Measurements from ENCODE around the gene SPEG. TPM values are rescaled to one million over a fixed set of nuclear protein-coding genes. Genes with fewer than 3 reads are reported as not detected.

The SPEG gene
- total RNA-seq, 2 donors from 2014 or later, result 82.2 to 90.8 TPM

DNA sequence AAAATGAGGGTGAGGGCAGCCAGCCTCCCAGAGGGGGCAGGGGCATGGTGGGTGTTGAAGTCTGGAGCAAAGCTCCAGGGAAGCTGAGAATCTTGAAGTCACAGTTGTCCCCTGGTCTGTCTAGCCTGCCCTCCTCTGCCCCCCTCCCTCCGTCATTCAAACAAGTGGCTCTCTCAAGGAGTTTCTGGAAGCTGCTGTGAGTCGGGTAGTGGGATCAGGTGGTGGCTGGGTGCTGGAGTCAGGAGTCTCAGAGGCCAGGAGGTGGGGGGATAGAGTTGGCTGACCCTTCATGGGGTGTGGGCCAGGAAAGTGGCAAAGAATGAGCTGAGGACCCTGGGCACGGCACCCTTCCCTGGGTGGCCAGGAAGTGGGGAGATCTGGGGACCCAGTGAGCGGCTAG lies 79.1 kb downstream of the SPEG start:
- no peaks in the 10 kb centered on the region for H3K9me3 ChIP-seq
- peaks cover 0 to 61% of the 10 kb centered on the region in 2 donors for H3K4me1 ChIP-seq
- H3K27me3 ChIP-seq, result no peaks in the 10 kb centered on the region
- peak overlapping the region in 1 of 2 donors; percentile 26 for H3K27ac ChIP-seq
- H3K4me3 ChIP-seq, result no peak overlapping the region
- no peak for DNase-seq (ENCODE audit: low spot score)
- TF ChIP-seq, protein P1, sequence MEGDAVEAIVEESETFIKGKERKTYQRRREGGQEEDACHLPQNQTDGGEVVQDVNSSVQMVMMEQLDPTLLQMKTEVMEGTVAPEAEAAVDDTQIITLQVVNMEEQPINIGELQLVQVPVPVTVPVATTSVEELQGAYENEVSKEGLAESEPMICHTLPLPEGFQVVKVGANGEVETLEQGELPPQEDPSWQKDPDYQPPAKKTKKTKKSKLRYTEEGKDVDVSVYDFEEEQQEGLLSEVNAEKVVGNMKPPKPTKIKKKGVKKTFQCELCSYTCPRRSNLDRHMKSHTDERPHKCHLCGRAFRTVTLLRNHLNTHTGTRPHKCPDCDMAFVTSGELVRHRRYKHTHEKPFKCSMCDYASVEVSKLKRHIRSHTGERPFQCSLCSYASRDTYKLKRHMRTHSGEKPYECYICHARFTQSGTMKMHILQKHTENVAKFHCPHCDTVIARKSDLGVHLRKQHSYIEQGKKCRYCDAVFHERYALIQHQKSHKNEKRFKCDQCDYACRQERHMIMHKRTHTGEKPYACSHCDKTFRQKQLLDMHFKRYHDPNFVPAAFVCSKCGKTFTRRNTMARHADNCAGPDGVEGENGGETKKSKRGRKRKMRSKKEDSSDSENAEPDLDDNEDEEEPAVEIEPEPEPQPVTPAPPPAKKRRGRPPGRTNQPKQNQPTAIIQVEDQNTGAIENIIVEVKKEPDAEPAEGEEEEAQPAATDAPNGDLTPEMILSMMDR (IDR thresholded peaks at IDR 0.05), result no peak
- H3K36me3 ChIP-seq, result no peaks in the 10 kb centered on the region

DNA sequence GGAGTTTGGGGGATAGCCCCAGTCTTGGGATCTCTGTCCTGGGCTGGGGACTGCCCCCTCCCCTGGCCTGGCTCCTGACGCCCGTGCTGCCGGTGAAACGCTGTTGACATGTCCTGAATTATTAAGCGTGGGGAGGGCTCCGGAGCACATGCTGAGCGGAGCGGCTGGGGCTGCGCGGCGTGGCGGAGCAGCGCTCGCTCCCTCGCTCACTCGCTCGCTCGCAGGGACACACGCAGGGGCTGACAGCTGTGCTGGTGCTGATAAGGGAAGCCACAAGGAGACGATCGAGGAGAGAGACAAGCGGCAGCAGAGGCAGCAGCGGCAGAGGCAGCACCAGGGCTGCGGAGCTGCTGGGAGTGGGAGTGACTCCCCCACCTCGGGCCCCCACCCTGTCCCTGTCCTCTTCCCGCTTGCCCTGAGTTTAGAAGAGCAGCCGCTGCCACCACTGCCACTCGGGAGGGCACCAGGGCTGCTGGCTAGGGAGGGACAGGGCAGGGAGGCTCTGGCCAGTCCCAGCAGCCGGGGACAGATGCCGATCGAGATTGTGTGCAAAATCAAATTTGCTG lies 79.6 kb downstream of the SPEG start, which contains the start of gene ASIC4:
TSS of gene ASIC4 (plus strand) at position 287 of the 566 bp plus-strand sequence. CDS start at position 530, 243 bp downstream.
- Histone ChIP-seq H3K27ac (peak within 1 kb of the TSS; percentile 9 to 28), H3K27me3 (no peaks in the 10 kb centered on the region), H3K4me3 (peak within 1 kb of the TSS in 1 of 2 donors; percentile 10), H3K9me3 (no peaks in the 10 kb centered on the region), H3K36me3 (no peaks in the 10 kb centered on the region), H3K4me1 (peaks cover 0 to 56% of the 10 kb centered on the region in 2 donors)
- TF ChIP-seq, protein P1 (IDR thresholded peaks at IDR 0.05), result no peak
- no peak for DNase-seq (ENCODE audit: low spot score)

GRCh38 chr2:219514836-219515235 lies 80.2 kb downstream of the SPEG start:
- H3K9me3 ChIP-seq, result no peaks in the 10 kb centered on the region
- H3K4me3 ChIP-seq, result no peak overlapping the region
- no peaks in the 10 kb centered on the region for H3K36me3 ChIP-seq
- TF ChIP-seq, protein P1 (IDR thresholded peaks at IDR 0.05), result no peak
- H3K27me3 ChIP-seq, result no peaks in the 10 kb centered on the region
- DNase-seq (ENCODE audit: low spot score), result no peak
- H3K27ac ChIP-seq, result peak overlapping the region in 1 of 2 donors; percentile 28
- H3K4me1 ChIP-seq, result peaks cover 0 to 55% of the 10 kb centered on the region in 2 donors

DNA sequence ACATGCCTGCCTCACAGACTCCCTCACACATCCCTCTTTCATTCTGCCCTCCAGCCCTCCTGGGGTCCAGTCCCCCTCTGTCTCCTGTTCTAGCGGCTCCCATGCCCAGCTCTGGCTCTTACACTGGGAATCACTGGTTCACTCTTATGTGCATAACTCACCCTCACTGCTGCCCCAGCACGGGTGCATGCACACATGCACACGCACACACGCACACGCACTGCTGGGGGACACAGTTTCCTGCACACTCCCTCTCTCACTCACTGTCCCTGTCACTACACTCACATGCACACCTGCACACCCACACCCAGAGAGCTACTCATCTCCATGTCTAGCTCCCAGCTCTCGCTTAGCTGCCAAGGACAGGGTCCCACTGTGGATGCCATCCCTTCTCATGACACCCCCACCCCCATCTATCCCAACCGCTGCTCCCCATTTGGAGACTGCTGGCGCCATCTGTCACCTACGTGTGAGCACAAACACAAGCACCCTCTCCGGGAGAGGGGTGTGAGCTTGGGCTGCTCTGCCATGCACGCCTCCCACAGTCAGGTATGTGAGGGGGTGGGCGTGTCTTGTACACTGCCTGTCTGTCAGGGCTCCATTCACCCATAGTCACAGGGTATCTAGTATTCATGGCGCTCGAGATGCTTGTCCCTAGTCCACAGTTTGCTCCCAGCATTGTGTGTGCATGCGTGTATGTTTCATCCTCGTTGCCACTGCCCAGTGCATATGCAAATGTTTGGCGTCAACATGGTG lies 81.4 kb downstream of the SPEG start:
- Histone ChIP-seq H3K4me3 (no peak overlapping the region), H3K27ac (no peak overlapping the region), H3K4me1 (peaks cover 0 to 55% of the 10 kb centered on the region in 2 donors), H3K27me3 (no peaks in the 10 kb centered on the region), H3K36me3 (no peaks in the 10 kb centered on the region), H3K9me3 (no peaks in the 10 kb centered on the region)
- TF ChIP-seq, protein P1 (IDR thresholded peaks at IDR 0.05), result no peak
- DNase-seq (ENCODE audit: low spot score), result no peak

- no peaks in the 10 kb centered on the region for H3K27me3 ChIP-seq
- TF ChIP-seq, protein P1 (IDR thresholded peaks at IDR 0.05), result no peak
- no peak overlapping the region for H3K27ac ChIP-seq
- H3K36me3 ChIP-seq, result no peaks in the 10 kb centered on the region
- peaks cover 0 to 55% of the 10 kb centered on the region in 2 donors for H3K4me1 ChIP-seq
- H3K9me3 ChIP-seq, result no peaks in the 10 kb centered on the region
- DNase-seq (ENCODE audit: low spot score), result no peak
- no peak overlapping the region for H3K4me3 ChIP-seq
These were observed 82.2 kb downstream of the SPEG start for GRCh38 chr2:219516888-219517287.

Measured in right atrium auricular region (tissue), 2 donors.